Mammary epithelial cell (primary cell): ENCODE data around the gene TNS1.
"Not testable (repeated sequence)": the region's sequence is repeated elsewhere in the genome, so short reads cannot be mapped to it uniquely, and the experiment has no call there.

Source experiments
- EZH2 ChIP-seq: IDR thresholded peaks from 2 replicates; pipeline ENCODE4 v1.6.1; 2012; ENCODE audit warnings: low read length, inconsistent platforms, borderline replicate concordance
- TF ChIP-seq, protein P1 (sequence below), 2 donors: IDR thresholded peaks in 1 of 2; conservative IDR thresholded peaks in 1 of 2; 2 replicates each; pipeline ENCODE4 v1.5.1; 2011 to 2012; ENCODE audit warnings: inconsistent platforms in 2 of 2, low read length in 2 of 2, mild to moderate bottlenecking in 2 of 2, control low read depth in 1 of 2, low read depth in 1 of 2; ENCODE audit not compliant: insufficient read depth in 1 of 2; ENCODE audit errors: extremely low read depth in 1 of 2

GRCh38 chr2:218018842-218019125 lies 16.0 kb upstream of the TNS1 start:
- TF ChIP-seq, protein P1, sequence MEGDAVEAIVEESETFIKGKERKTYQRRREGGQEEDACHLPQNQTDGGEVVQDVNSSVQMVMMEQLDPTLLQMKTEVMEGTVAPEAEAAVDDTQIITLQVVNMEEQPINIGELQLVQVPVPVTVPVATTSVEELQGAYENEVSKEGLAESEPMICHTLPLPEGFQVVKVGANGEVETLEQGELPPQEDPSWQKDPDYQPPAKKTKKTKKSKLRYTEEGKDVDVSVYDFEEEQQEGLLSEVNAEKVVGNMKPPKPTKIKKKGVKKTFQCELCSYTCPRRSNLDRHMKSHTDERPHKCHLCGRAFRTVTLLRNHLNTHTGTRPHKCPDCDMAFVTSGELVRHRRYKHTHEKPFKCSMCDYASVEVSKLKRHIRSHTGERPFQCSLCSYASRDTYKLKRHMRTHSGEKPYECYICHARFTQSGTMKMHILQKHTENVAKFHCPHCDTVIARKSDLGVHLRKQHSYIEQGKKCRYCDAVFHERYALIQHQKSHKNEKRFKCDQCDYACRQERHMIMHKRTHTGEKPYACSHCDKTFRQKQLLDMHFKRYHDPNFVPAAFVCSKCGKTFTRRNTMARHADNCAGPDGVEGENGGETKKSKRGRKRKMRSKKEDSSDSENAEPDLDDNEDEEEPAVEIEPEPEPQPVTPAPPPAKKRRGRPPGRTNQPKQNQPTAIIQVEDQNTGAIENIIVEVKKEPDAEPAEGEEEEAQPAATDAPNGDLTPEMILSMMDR (conservative IDR thresholded peaks at IDR 0.05 in 1 of 2, IDR thresholded peaks at IDR 0.05 in 1 of 2; ENCODE audit: extremely low read depth in 1 of 2, insufficient read depth in 1 of 2, low read depth in 1 of 2, low read length in 2 of 2), result not testable (repeated sequence)
- not testable (repeated sequence) for TF ChIP-seq EZH2
